ENCODE results near the gene ITSN1.
A peak's percentile ranks its signal among the peaks of the same experiment; 100 is the strongest.

The ITSN1 gene

DNA sequence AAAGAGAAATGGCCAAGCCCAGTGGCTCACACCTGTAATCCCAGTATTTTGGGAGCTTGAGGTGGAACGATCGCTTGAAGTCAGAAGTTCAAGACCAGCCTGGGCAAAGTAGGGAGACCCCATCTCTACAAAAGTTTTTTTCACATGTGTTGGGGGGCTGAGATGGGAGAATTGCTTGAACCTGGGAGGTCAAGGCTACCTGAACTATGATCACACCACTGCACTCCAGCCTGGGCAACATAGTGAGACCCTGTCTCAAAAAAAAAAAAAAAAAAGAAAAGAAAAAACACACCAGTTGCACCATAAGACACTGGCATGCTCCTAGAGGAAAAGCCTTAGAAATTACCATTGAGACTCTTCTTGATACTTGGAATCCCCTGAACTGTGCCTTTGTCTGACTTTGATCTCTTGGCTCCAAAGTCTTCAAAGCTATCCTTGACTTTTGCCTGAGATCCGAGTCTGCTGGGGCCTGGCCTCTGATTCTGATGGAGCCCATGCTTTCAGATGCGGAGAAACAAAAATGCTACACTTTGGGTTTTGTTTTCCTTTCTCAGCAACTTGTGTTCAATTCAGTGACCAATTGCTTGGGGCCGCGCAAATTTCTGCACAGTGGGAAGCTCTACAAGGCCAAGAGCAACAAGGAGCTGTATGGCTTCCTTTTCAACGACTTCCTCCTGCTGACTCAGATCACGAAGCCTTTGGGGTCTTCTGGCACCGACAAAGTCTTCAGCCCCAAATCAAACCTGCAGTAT lies 239.6 kb downstream of the ITSN1 start:
- TF ChIP-seq, protein P1, sequence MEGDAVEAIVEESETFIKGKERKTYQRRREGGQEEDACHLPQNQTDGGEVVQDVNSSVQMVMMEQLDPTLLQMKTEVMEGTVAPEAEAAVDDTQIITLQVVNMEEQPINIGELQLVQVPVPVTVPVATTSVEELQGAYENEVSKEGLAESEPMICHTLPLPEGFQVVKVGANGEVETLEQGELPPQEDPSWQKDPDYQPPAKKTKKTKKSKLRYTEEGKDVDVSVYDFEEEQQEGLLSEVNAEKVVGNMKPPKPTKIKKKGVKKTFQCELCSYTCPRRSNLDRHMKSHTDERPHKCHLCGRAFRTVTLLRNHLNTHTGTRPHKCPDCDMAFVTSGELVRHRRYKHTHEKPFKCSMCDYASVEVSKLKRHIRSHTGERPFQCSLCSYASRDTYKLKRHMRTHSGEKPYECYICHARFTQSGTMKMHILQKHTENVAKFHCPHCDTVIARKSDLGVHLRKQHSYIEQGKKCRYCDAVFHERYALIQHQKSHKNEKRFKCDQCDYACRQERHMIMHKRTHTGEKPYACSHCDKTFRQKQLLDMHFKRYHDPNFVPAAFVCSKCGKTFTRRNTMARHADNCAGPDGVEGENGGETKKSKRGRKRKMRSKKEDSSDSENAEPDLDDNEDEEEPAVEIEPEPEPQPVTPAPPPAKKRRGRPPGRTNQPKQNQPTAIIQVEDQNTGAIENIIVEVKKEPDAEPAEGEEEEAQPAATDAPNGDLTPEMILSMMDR (conservative IDR thresholded peaks at IDR 0.05; ENCODE audit: control insufficient read depth, insufficient read depth, low read depth, low read length): no peak
- DNase-seq (ENCODE audit: low read depth): no peak
- no peak overlapping the region for H3K4me3 ChIP-seq (ENCODE audit: control insufficient read depth, low read depth, low read length)

DNA sequence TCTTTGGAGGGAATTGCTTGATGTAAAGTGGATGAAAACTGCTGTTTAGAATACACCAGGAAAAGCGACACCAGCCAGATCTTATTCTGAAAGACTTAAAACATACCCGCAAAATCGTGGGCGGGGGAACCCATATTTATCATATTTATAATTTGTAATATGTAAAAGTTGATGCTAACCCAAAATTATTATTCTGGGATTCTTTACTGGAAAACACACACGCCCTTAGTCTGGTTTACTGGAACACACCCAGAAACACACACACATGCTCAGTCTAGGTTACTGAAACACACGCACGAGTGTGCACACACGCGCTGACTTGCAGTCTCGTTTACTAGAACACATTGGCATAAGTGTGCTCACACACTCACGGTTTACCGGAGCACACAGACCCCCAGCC lies 240.8 kb downstream of the ITSN1 start:
- no peak for DNase-seq (ENCODE audit: low read depth)
- TF ChIP-seq, protein P1 (conservative IDR thresholded peaks at IDR 0.05; ENCODE audit: control insufficient read depth, insufficient read depth, low read depth, low read length): no peak
- no peak overlapping the region for H3K4me3 ChIP-seq (ENCODE audit: control insufficient read depth, low read depth, low read length)

DNA sequence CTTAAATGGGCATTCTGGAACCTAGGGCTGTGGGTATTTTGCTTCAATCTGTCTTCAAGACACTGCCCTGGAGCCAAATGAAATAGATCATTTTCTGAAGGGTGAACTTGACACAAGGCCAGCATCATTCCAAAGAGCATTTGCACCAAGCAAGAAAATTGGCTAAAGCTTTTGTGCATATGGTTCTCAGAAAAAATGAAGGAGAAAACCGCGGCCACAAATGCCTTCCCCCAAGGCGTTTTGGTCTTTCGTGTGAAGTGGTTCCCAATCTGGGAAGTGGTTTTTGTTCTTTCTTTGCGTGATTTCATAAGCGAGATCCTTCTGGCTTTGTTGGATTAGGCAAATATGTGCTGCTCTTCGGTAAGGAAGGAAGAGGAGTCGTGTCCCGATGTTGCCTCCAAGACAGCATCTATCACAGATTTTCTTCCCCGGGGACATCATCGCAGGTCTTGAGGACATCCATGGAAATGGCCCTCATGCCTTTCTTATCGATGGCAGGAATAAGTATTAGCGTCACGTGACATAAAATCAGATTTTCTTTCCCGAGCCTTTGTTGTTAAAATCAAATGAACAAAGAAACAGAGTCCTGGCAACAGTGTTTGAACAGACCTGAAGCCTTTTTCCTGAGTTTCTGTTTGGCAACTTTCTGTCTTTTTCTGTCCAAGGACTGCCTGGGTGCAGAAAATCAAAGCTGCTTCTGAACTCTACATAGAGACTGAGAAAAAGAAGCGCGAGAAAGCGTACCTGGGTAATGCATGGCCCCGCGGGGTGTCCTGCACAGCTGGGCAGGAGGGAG lies 242.3 kb downstream of the ITSN1 start:
- TF ChIP-seq, protein P1 (conservative IDR thresholded peaks at IDR 0.05; ENCODE audit: control insufficient read depth, insufficient read depth, low read depth, low read length): no peak
- peak; percentile 57 for DNase-seq (ENCODE audit: low read depth)
- peak overlapping the region; percentile 6 for H3K4me3 ChIP-seq (ENCODE audit: control insufficient read depth, low read depth, low read length)

DNA sequence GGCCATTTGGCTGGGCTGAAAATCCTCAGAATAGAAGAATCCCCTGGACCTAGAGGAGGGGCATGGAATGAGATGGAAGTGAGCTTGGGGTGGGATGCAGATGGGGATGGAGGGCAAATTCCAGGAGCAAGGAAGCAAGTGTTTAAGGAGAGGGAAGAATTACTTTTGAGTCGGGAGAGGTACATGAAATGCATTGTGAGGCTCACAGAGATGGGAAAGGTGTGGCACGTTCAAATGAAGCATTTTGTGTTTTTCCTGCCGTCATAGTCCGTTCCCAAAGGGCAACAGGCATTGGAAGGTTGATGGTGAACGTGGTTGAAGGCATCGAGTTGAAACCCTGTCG lies 242.8 kb downstream of the ITSN1 start:
- TF ChIP-seq, protein P1 (conservative IDR thresholded peaks at IDR 0.05; ENCODE audit: control insufficient read depth, insufficient read depth, low read depth, low read length): no peak
- no peak overlapping the region for H3K4me3 ChIP-seq (ENCODE audit: control insufficient read depth, low read depth, low read length)
- DNase-seq (ENCODE audit: low read depth): no peak

DNA sequence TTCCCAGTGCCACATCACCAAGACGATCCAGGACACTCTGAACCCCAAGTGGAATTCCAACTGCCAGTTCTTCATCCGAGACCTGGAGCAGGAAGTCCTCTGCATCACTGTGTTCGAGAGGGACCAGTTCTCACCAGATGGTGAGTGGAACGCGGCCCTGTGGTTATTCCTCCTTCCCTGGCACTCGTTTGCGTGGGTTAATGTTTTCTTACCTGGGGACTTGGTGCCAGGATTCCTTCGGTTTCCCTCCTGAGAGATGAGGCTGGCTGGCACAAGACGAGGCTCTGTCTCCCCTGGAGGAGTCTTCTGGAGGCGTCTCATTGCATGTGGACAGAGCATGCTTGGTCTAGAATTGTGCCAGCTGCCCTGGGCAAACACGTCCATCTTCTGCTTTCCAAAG lies 244.0 kb downstream of the ITSN1 start:
- H3K4me3 ChIP-seq (ENCODE audit: control insufficient read depth, low read depth, low read length): no peak overlapping the region
- no peak for DNase-seq (ENCODE audit: low read depth)
- TF ChIP-seq, protein P1 (conservative IDR thresholded peaks at IDR 0.05; ENCODE audit: control insufficient read depth, insufficient read depth, low read depth, low read length): no peak

DNA sequence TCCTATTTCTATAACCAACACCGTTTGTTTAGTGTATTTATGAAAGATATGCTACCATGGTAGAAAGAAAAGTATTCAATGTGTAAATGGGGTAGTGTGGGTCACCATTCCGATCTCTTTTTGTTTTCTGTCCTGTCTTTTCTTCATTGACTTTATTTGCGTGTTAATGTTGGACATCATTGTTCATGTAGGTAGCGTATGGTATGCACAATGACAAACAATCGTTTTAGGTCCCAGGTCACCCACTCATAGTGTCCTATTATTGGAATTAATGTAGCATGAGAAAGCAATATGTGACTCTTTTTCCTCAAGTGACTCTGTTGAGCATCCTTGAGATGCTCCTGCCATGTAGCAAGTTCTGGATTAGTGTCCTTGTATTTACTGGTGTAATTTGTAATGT lies 247.9 kb downstream of the ITSN1 start:
- DNase-seq (ENCODE audit: low read depth): no peak
- TF ChIP-seq, protein P1 (conservative IDR thresholded peaks at IDR 0.05; ENCODE audit: control insufficient read depth, insufficient read depth, low read depth, low read length): no peak
- no peak overlapping the region for H3K4me3 ChIP-seq (ENCODE audit: control insufficient read depth, low read depth, low read length)
